Peyer's patch (tissue), 4 donors: ENCODE measurements around the gene MTFMT.

Experiments
- CTCF ChIP-seq, 6 experiments: fragments of 450-650 bp in 4 of 6; fragments of 200-600 bp in 2 of 6; sonication (generic) in 1 of 6; IDR thresholded peaks; one replicate each; pipeline ENCODE4 v1.5.1; 2017 to 2019; ENCODE audit warnings: antibody characterized with exemption in 6 of 6, mild to moderate bottlenecking in 3 of 6, moderate library complexity in 1 of 6
- POLR2A ChIP-seq, 2 donors: fragments of 450-650 bp; IDR thresholded peaks; one replicate each; pipeline ENCODE4 v1.5.1; 2017; ENCODE audit warnings: antibody characterized with exemption in 2 of 2, mild to moderate bottlenecking in 2 of 2, moderate library complexity in 2 of 2

DNA sequence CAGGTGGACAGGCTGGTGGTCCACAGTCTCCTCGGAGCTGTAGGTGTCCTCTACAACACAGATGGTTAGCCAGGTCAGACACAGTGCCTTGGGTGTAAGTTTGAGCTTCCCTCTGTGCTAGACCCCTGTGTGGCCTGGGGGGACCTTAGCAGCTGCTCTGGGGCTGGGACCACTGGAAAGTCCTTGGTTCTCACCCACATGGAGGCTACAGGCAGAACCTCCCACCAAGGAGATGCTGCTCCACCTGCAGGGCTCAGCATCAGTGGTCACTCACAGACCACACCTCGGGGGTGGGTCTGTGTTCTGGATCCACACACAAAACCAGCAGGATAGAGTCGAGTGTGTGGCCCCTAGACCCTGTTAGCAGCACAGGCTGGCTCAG is 29.9 kb upstream of the MTFMT start:
- TF ChIP-seq CTCF (IDR thresholded peaks at IDR 0.05): no peak
- no peak for TF ChIP-seq POLR2A (IDR thresholded peaks at IDR 0.05)
